ENCODE data around the gene SMG6. TPM values are rescaled to one million over a fixed set of nuclear protein-coding genes. Genes with fewer than 3 reads are reported as not detected.

The SMG6 gene
- total RNA-seq, 1 experiment from 2014 or later: 28.6 TPM

GRCh38 chr17:2105663-2106062 lies 197.9 kb downstream of the SMG6 start:
- DNase-seq: no peak
- Histone ChIP-seq H3K79me2 (ENCODE audit: insufficient read depth, low read length) (no peaks in the 10 kb centered on the region), H3K9ac (ENCODE audit: extremely low read depth, insufficient read length, low read length) (no peak overlapping the region), H3K27me3 (ENCODE audit: insufficient read depth, low read length) (no peaks in the 10 kb centered on the region), H2AK5ac (ENCODE audit: insufficient read length, low read length) (no peak overlapping the region), H3K23me2 (ENCODE audit: insufficient read length, low read depth, low read length, poor library complexity, severe bottlenecking) (no peaks in the 10 kb centered on the region), H3K79me1 (ENCODE audit: insufficient read depth, low read depth, low read length, poor library complexity, severe bottlenecking) (no peaks in the 10 kb centered on the region), H2BK5ac (ENCODE audit: insufficient read length, low read length) (no peak overlapping the region), H3K4ac (ENCODE audit: low read depth, low read length) (no peak overlapping the region), H4K20me1 (ENCODE audit: control insufficient read depth, insufficient read depth, insufficient read length) (no peaks in the 10 kb centered on the region), H2BK15ac (ENCODE audit: low read depth, low read length) (no peak overlapping the region), H4K91ac (ENCODE audit: insufficient read length, low read depth, low read length) (no peak overlapping the region), H2BK120ac (ENCODE audit: low read depth, low read length, poor library complexity, severe bottlenecking) (no peak overlapping the region), H3K14ac (ENCODE audit: insufficient read depth, low read length) (no peak overlapping the region), H3K27ac (ENCODE audit: insufficient read length, low read depth, low read length) (no peak overlapping the region), H3K23ac (ENCODE audit: insufficient read length, low read depth, low read length) (no peak overlapping the region), H3K4me2 (ENCODE audit: insufficient read depth, insufficient read length, low read length) (no peak overlapping the region), H4K8ac (replicated peaks; ENCODE audit: insufficient read length, low read depth, low read length) (no peak overlapping the region), H2BK12ac (ENCODE audit: insufficient read length, low read depth, low read length) (no peak overlapping the region), H3T11ph (ENCODE audit: low read length) (no peak overlapping the region), H3K4me1 (ENCODE audit: insufficient read depth, low read length) (no peaks in the 10 kb centered on the region), H2BK20ac (ENCODE audit: low read depth, low read length, poor library complexity, severe bottlenecking) (no peak overlapping the region), H3K18ac (ENCODE audit: insufficient read length, low read depth, low read length) (no peak overlapping the region), H3K9me3 (ENCODE audit: control insufficient read depth, low read depth, low read length) (no peaks in the 10 kb centered on the region), H2AFZ (ENCODE audit: low read length) (no peak overlapping the region), H3K56ac (ENCODE audit: insufficient read length, low read depth, low read length) (no peak overlapping the region), H4K5ac (ENCODE audit: insufficient read length, low read depth, low read length) (no peak overlapping the region)
- H3K4me1 Mint-ChIP-seq: no peaks in the 10 kb centered on the region; a peak in 1 of 4 replicates
- no CpG with 5 or more reads among the region's 1 CpG for WGBS (ENCODE audit: extremely low coverage, insufficient read length, low lambda C conversion rate)
- no peak for TF ChIP-seq CTCF (conservative IDR thresholded peaks at IDR 0.05)
- H3K27ac Mint-ChIP-seq: no peak overlapping the region
- no peaks in the 10 kb centered on the region for H3K36me3 Mint-ChIP-seq (ENCODE audit: insufficient read depth in 1 of 3, low read depth in 3 of 3)
- H3K9me3 Mint-ChIP-seq: no peaks in the 10 kb centered on the region
- no peaks in the 10 kb centered on the region for H3K27me3 Mint-ChIP-seq (ENCODE audit: low read depth)
- no peak overlapping the region for H3K4me3 Mint-ChIP-seq
